NCI-H2029 treated with DMSO at 0.1 percent for 48 hours (cell line): Measurements from ENCODE around the gene PIK3C3.
"Not testable (repeated sequence)": the region's sequence is repeated elsewhere in the genome, so short reads cannot be mapped to it uniquely, and the experiment has no call there.

ENCODE experiments used
- DNase-seq: peaks from one replicate; lab custom pipeline; 2025; lab: John Stamatoyannopoulos, UW

Gene PIK3C3

DNA sequence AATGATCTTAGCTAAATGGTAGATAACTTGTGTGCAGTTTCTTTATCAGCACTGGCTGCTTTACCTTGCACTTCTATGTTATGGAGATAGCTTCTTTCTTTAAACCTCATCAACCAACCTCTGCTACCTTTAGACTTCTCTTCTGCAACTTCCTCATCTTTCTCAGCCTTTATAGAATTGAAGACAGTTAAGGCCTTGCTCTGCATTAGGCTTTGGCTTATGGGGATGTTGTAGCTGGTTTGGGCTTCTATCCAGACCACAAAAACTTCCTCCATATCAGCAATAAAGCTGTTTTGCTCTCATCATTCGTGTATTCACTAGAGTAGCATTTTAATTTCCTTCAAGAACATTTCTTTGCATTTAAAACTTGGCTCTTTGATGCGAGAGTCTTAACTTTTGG is 123.7 kb downstream of the PIK3C3 start:
- no peak for DNase-seq

GRCh38 chr18:42080340-42080739 is 125.3 kb downstream of the PIK3C3 start:
- DNase-seq, result no peak

DNA sequence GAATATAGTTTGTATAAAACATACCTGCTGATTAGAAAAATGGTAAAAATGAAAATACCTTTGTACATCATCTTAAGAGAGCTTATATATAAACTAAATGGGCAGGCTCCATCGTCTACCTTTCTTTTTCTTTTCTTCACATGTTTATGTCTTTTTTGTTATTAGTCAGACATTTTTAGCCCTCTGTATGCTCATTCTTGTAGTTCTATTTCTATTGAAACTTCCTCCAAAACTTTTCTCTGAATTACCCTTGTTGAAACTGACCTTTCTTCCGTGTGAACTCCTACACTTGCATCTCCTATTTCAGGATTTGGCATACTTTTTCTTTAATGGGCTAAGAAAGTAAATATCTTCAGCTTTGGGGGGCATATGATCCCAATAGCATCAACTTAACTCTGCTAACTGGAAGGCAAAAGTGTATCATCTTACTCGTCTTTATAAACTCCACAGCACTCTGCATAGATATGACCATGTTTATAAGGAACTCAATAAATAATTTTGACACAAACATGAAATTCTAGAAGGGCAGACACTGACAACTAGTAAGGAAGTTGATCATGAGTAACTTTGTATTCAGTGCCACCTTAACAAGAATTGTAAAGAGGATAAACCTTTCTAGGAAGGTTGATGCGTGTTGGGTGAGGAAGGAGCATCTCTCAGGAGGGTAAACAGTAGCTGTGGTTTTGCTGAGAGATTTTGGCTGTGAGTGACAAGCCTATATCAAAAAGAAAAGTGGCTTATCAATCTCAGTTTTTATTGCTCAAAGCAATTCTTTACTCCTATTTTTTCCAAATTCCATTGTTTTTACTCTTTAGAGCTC is 127.6 kb downstream of the PIK3C3 start:
- no peak for DNase-seq

- no peak for DNase-seq
These were observed 131.3 kb downstream of the PIK3C3 start for GRCh38 chr18:42086288-42086687.

DNA sequence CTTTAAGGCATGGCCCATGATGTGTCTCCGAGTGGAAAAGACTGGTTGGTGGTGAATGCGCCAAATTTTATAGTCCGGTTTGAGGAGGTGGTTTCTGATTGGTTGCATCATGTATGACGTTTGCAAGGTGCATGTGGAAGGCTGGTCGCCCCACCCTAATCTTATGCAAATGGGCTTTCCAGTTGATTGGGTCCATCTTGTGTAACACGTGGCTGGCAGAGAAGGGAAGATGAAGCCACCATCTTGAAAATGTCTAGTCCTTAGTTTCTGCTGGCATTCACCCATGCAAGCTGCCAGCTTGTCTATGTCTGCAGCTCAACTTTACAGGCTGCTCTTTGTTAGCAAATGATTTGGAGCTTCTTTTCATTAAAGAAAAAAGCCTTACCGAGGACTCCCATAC is 132.2 kb downstream of the PIK3C3 start:
- DNase-seq, result no peak

- no peak for DNase-seq
These were observed 132.8 kb downstream of the PIK3C3 start for GRCh38 chr18:42087876-42088275.

GRCh38 chr18:42092848-42093247 is 137.8 kb downstream of the PIK3C3 start:
- no peak for DNase-seq

DNA sequence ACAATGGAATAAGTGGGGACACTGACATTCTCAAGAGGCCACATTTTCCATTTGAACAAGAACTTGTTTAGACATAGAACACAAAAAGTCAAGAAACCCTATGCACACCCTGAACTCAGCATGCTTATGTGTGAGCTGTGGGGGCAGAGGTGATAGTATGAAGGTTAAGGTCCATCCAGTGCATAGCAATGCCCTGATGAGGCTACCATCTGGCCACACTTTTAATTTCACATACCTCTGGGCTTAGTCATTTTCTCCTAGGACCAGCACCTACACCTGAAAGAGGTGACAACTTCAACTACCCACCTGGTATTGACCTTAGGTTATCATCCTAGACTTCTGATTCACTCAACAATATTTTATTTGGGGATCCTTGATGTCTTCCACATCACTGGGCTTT is 139.8 kb downstream of the PIK3C3 start:
- no peak for DNase-seq

DNA sequence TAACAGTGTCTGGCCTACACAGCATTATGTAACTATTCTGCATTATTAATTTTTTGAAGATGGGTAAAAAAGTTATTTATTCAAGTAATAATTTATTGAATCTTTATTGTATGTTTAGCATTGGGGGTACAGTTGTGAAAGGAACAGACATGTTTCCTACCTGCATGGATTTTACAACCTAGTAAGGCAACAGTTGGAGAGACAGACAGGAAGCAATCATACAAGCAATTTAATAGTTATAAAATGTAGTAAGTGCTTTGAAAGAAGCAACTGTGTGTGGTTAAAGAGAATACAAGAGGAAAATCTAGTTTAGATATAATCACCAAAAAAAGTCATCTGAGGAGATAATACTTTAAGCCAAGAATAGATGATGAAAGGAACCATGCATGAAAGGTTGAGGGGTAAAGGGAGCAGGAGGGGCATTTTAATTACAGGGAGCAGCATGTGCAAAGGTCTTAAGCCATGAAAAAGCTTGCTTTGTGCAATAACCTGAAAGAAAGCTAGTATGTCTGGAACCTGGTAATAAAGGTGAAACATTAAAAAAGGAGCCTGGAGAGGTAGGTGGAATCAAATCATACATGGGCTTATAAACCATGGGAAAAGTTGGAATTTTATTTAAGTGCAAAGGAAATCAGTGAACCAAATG is 140.8 kb downstream of the PIK3C3 start:
- no peak for DNase-seq

DNA sequence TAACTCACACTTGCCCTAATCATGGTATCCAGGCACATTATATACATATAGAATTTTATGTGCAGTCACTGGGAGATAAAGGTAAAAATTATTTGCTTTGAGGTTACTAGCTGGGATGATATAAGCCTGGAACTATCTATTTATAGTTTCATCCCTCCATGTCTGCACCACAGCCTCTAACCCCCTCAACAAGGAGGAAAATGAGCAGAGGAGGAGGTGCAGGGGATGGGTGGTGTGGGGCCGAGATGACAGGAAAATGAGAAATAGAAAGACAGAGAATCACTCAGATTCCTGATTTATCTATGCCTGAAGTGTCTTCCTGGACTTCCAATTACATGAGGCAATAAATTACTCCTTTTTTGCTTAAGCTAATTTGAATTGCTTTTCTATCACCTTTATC is 145.2 kb downstream of the PIK3C3 start:
- no peak for DNase-seq

DNA sequence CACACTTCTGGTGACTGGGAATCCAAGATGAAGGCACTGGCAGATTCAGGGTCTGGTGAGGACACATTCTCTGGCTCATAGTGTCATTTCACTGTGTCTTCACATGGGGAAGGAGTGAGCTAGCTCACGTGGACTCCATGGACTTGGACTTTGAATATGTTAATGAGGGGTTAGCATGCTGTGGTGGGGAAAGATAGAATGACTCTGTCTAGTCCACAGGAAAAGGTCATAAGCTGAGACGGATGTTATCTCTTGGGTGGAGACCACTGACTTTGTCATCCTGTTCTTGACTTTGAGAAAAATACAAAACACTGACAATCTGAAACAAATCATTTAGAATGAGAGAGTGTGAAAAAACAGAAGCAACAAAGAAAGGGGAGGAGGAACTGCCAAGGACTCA is 145.9 kb downstream of the PIK3C3 start:
- DNase-seq, result no peak

- no peak for DNase-seq
These were observed 150.4 kb downstream of the PIK3C3 start for GRCh38 chr18:42105394-42105793.

- DNase-seq, result no peak
These were observed 151.8 kb downstream of the PIK3C3 start for GRCh38 chr18:42106784-42107183.

GRCh38 chr18:42107287-42107686 is 152.3 kb downstream of the PIK3C3 start:
- DNase-seq, result no peak

- DNase-seq, result no peak
These were observed 152.8 kb downstream of the PIK3C3 start for GRCh38 chr18:42107691-42108450.

GRCh38 chr18:42112147-42112546 is 157.1 kb downstream of the PIK3C3 start:
- DNase-seq, result not testable (repeated sequence)

DNA sequence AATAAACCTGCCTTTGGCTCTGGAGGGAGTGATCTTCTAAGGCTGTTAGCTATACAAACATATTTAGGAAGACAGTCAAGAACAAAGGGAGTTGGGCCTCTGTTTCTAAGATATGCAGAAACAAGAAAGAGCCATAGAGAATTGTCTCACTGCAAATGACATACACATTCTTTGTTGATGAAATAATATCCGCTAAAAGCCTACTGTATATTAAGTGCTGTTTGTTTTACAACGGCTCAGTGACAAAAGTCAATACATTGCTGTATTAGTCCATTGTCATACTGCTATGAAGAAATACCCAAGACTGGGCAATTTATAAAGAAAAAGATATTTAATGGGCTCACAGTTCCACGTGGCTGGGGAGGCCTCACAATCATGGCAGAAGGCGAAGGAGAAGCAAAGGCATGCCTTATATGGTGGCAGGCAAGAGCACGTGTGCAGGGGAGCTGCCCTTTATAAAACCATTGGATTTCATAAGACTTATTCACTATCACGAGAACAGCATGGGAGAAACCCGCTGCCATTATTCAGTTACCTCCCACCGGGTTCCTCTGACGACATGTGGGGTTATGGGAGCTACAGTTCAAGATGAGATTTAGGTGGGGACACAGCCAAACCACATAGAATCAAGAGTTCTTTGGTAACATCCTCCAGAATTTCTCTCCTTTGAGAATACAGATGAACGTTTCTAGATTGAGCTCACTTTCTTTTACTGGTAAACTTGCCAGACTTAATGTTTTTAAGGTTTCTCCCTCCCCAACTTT is 157.8 kb downstream of the PIK3C3 start:
- no peak for DNase-seq

DNA sequence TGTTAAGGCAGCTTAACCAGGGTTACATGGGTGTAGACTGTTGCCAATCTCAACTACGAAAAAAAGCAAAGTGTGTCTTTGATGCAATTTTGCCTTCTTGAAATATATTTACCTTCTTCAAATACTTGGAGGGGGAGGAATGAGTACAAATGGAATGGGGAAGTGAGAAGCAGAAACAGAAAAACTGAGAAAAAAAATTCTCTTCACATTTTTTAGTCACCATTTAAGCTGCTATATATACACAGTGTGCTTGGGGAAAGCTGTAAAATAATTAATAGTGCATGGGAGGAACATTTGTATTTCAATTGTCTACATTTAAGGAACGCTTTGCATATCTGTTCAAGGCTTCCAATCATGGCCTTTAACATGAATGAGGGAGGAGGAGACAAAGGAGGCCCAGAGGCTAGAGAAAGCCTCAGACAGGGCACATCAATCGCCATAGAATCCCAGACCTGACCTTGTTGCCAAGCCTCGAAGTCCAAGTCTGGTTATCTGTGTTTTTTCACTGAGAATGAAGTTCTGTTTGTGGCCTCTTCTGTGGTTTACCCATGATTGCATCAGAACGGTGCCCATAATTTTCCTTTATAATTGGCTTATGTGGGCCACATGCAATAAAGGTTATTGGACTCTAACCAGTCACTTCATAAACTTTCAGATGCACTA is 158.6 kb downstream of the PIK3C3 start:
- no peak for DNase-seq

DNA sequence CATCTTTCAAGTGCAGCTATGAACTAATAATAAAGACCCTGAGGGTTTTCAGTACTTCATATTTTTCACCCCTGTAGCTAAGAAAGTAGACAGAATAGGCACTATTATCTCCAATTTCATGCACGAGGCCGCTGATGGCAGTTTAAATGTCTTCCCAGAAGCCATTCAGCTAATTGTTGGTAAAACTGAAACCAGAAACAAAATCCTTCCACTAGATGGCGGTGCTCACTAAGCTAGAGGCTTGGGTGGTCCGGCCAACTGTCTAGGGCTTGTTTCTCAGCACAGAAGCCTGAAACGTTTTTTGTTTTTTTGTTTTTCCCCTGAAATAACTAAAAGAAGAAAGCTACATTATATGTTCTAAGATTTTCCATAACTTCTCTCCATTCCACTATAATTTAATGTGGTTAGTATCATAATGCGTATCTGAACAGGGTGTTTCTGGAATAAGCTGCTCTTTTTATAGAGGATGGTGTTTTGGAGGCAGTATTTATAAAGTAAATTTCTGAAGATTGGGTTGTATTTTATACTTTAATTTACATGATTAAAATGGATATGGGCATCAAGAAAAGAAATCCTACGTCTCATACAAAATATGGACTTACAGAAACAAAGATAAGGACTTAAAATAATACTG is 159.4 kb downstream of the PIK3C3 start:
- DNase-seq, result peak; percentile 56

- no peak for DNase-seq
These were observed 171.6 kb downstream of the PIK3C3 start for GRCh38 chr18:42126586-42126985.
